ENCODE data around the gene JAKMIP1. TPM values are rescaled to one million over a fixed set of nuclear protein-coding genes. Genes with fewer than 3 reads are reported as not detected.

Gene JAKMIP1
- total RNA-seq, 1 donor from 2014 or later = not detected

GRCh38 chr4:6107114-6107791 is 93.1 kb downstream of the JAKMIP1 start:
- no peak overlapping the region for H3K4me3 ChIP-seq (ENCODE audit: low read depth, low read length)
- H3K27me3 ChIP-seq (ENCODE audit: control insufficient read depth, insufficient read depth, low read length) = peaks cover 10% of the 10 kb centered on the region
- no peak for TF ChIP-seq CTCF (IDR thresholded peaks at IDR 0.05; ENCODE audit: insufficient read depth, low read length, poor library complexity, severe bottlenecking)
- no peak for DNase-seq (ENCODE audit: low read depth)
- H3K36me3 ChIP-seq (ENCODE audit: control insufficient read depth, insufficient read depth, low read length) = no peaks in the 10 kb centered on the region

GRCh38 chr4:6106156-6106555 is 94.2 kb downstream of the JAKMIP1 start:
- H3K4me3 ChIP-seq (ENCODE audit: low read depth, low read length) = no peak overlapping the region
- no peak for DNase-seq (ENCODE audit: low read depth)
- no peak for TF ChIP-seq CTCF (IDR thresholded peaks at IDR 0.05; ENCODE audit: insufficient read depth, low read length, poor library complexity, severe bottlenecking)
- no peaks in the 10 kb centered on the region for H3K36me3 ChIP-seq (ENCODE audit: control insufficient read depth, insufficient read depth, low read length)
- peaks cover 10% of the 10 kb centered on the region for H3K27me3 ChIP-seq (ENCODE audit: control insufficient read depth, insufficient read depth, low read length)

- Histone ChIP-seq H3K27me3 (ENCODE audit: control insufficient read depth, insufficient read depth, low read length) (peaks cover 10% of the 10 kb centered on the region), H3K4me3 (ENCODE audit: low read depth, low read length) (no peak overlapping the region), H3K36me3 (ENCODE audit: control insufficient read depth, insufficient read depth, low read length) (no peaks in the 10 kb centered on the region)
- no peak for DNase-seq (ENCODE audit: low read depth)
- TF ChIP-seq CTCF (IDR thresholded peaks at IDR 0.05; ENCODE audit: insufficient read depth, low read length, poor library complexity, severe bottlenecking) = no peak
These were observed 94.9 kb downstream of the JAKMIP1 start for GRCh38 chr4:6105311-6105911.

- no peak for TF ChIP-seq CTCF (IDR thresholded peaks at IDR 0.05; ENCODE audit: insufficient read depth, low read length, poor library complexity, severe bottlenecking)
- DNase-seq (ENCODE audit: low read depth) = no peak
- H3K4me3 ChIP-seq (ENCODE audit: low read depth, low read length) = no peak overlapping the region
These were observed 95.7 kb downstream of the JAKMIP1 start for GRCh38 chr4:6104541-6105130.

GRCh38 chr4:6097581-6097980 is 102.8 kb downstream of the JAKMIP1 start:
- Histone ChIP-seq H3K4me3 (ENCODE audit: low read depth, low read length) (no peak overlapping the region), H3K27me3 (ENCODE audit: control insufficient read depth, insufficient read depth, low read length) (no peaks in the 10 kb centered on the region), H3K36me3 (ENCODE audit: control insufficient read depth, insufficient read depth, low read length) (no peaks in the 10 kb centered on the region)
- no peak for DNase-seq (ENCODE audit: low read depth)
- TF ChIP-seq CTCF (IDR thresholded peaks at IDR 0.05; ENCODE audit: insufficient read depth, low read length, poor library complexity, severe bottlenecking) = no peak

More at GRCh38 chr4:6104541-6105130, 95.7 kb downstream of the JAKMIP1 start:
- Histone ChIP-seq H3K27me3 (ENCODE audit: control insufficient read depth, insufficient read depth, low read length) (peaks cover 10% of the 10 kb centered on the region), H3K36me3 (ENCODE audit: control insufficient read depth, insufficient read depth, low read length) (no peaks in the 10 kb centered on the region)

All from kidney epithelial cell (primary cell).